HG02763 (cell line): ENCODE data around the gene SLC39A12.

Experiments
- ATAC-seq: cut with Tn5 transposase; IDR thresholded peaks from one replicate; pipeline ENCODE4 v1.9.1; 2021; ENCODE audit warnings: mild to moderate bottlenecking, moderate library complexity; ENCODE audit not compliant: unreplicated experiment

The SLC39A12 gene

GRCh38 chr10:18043148-18044006, 91.7 kb downstream of the SLC39A12 start:
- no peak for ATAC-seq

- ATAC-seq = no peak
Observed at GRCh38 chr10:18044976-18045720, 93.4 kb downstream of the SLC39A12 start.

- no peak for ATAC-seq
Observed at GRCh38 chr10:18056583-18056982, 104.9 kb downstream of the SLC39A12 start.

GRCh38 chr10:18059826-18060559, 108.3 kb downstream of the SLC39A12 start:
- no peak for ATAC-seq

- ATAC-seq = no peak
Observed at GRCh38 chr10:18066947-18067346, 115.2 kb downstream of the SLC39A12 start.

GRCh38 chr10:18068401-18068800, 116.7 kb downstream of the SLC39A12 start:
- no peak for ATAC-seq

GRCh38 chr10:18071591-18071990, 119.9 kb downstream of the SLC39A12 start:
- no peak for ATAC-seq

GRCh38 chr10:18073314-18073713, 121.6 kb downstream of the SLC39A12 start:
- ATAC-seq = no peak

- ATAC-seq = no peak
Observed at GRCh38 chr10:18075881-18076280, 124.2 kb downstream of the SLC39A12 start.

- ATAC-seq = no peak
Observed at GRCh38 chr10:18079665-18080295, 128.1 kb downstream of the SLC39A12 start.

- no peak for ATAC-seq
Observed at GRCh38 chr10:18082381-18082780, 130.7 kb downstream of the SLC39A12 start.

GRCh38 chr10:18085855-18086254, 134.1 kb downstream of the SLC39A12 start:
- ATAC-seq = no peak

- ATAC-seq = no peak
Observed at GRCh38 chr10:18086746-18087145, 135.0 kb downstream of the SLC39A12 start.

- no peak for ATAC-seq
Observed at GRCh38 chr10:18087355-18087754, 135.6 kb downstream of the SLC39A12 start.
